Measurements from ENCODE around the gene PKNOX2.

The PKNOX2 gene

GRCh38 chr11:125381499-125382044 is 217.0 kb downstream of the PKNOX2 start:
- DNase-seq (ENCODE audit: low spot score) = no peak

- DNase-seq (ENCODE audit: low spot score) = no peak
These were observed 217.8 kb downstream of the PKNOX2 start for GRCh38 chr11:125382314-125382791.

GRCh38 chr11:125382822-125383221 is 218.3 kb downstream of the PKNOX2 start:
- no peak for DNase-seq (ENCODE audit: low spot score)

GRCh38 chr11:125384825-125385224 is 220.3 kb downstream of the PKNOX2 start:
- DNase-seq (ENCODE audit: low spot score) = no peak

DNA sequence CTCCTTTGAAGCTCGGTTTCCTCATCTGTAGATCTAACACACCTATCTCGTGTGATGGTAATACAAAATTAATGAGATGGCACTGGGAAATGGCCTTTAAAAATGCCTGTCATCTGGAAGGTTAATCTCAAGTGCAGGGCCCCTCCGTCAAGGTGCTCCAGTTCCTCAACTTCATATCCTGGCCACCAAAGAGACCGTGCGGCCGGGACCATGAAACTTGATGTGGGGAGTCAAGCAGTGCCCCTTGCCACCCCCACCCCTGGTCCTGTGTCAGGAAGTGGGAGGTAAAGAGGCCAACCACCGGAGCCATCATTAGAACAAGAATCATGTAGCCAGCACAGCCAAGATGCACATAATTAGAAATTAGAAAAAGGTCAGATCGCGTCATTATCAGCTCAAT is 223.3 kb downstream of the PKNOX2 start:
- DNase-seq (ENCODE audit: low spot score) = no peak

DNA sequence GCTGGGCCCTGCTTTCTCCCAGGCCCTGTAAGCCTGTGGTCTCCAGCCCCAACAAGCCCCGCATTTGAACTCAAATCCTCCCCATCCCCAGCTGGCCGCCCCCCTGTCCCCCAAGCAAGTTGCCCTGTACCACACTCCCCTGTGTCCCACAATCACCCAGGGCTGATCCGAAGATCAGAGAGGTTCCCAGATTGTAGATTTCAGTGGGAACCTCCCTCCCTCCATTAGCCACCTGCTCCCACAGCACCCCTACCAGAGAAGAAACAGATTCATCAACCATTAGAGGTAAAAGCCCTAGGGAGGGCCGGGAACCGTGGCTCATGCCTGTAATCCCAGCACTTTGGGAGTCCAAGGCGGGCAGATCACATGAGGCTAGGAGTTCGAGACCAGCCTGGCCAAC is 224.1 kb downstream of the PKNOX2 start:
- no peak for DNase-seq (ENCODE audit: low spot score)

DNA sequence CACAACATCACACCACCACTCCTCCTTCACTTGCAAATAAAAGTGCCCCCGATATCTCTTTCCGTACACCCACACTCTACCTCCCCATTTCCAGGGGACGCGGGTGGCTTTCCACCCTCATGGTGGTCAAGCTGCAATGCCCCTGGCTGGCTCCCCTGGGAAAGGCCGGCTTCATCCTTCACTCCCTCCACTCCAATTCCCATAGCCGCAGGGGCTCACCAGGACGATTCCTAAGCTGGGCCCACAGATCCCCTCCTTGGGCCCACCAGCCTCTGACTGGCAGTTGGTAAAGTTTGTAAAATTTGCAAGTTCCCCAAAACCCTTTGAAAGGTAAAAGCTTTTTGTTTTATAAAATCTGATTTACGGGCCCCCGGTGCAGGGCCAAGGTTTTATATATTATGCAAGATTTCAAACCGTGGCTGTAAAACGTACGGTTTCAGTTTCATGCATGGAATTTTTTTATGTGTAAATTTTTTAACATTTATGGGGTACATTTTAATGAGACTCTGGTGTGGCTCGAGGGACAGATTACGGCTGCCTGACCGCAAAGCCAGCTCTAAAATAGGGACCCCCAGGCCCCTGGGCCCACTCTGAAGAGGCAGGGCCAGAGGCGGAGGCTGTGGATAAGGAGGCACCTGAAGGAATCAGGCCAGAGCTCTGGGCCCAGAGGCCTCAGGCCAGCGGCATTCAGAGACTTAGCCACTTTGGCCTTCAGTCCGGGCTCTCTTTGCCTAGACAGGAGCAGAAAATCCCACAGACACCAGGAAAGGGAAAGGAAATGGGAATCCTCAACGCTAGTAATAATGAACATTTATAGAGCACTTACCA is 225.0 kb downstream of the PKNOX2 start:
- no peak for DNase-seq (ENCODE audit: low spot score)

GRCh38 chr11:125390946-125391345 is 226.4 kb downstream of the PKNOX2 start:
- DNase-seq (ENCODE audit: low spot score) = no peak

- no peak for DNase-seq (ENCODE audit: low spot score)
These were observed 228.8 kb downstream of the PKNOX2 start for GRCh38 chr11:125393331-125393730.

- DNase-seq (ENCODE audit: low spot score) = no peak
These were observed 229.7 kb downstream of the PKNOX2 start for GRCh38 chr11:125394296-125394695.

- DNase-seq (ENCODE audit: low spot score) = no peak
These were observed 232.9 kb downstream of the PKNOX2 start for GRCh38 chr11:125397421-125397820.

- DNase-seq (ENCODE audit: low spot score) = no peak
These were observed 233.9 kb downstream of the PKNOX2 start for GRCh38 chr11:125398475-125398874.

DNA sequence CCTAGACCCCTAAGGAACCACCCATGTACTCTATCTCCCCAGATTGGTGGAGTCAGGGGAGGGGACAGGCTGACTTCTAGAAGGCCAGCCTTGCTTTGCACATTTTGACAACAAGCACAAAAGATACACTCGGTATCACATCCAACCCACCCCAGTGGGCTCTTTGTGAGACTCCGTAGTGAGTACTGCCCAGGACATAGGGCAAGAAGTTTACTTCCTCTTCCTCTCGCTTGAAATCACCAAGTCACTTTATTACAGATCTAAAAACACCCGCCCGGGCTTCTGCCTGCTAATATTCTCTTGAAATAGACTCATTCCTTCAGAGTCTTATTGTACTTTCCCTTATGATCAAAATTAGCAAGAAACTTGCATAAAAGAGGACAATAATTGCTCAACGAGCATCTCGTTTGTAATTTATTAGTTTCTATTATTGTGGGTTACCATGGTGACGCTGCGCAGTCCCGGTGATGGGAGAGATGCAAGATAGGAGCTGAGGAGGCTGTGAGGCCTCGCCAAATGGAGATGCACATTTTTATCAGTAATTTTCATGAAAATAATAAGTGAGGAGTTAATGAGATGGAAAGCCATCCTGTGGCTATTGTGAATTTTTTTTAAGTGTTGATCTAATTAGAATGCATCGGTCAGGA is 234.6 kb downstream of the PKNOX2 start:
- DNase-seq (ENCODE audit: low spot score) = no peak

DNA sequence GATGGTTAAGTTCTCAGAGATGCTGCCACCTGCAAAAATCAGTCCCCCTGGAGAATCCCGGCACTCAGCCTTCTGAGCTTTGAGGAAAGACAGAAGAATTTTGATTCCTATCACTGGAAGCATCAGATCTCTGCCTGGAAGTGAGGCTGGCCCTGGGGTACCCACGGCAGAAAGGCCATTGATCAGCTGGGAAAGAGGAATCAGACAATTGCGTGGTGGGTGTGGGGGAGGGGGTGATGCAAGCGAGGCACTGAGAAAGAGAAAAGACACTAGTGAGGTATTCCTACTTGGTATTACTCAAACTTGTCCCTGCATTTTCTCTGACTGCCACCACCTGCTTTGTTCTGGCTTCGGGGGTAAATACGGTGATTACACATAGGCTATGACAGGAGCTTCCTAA is 235.4 kb downstream of the PKNOX2 start:
- no peak for DNase-seq (ENCODE audit: low spot score)

DNA sequence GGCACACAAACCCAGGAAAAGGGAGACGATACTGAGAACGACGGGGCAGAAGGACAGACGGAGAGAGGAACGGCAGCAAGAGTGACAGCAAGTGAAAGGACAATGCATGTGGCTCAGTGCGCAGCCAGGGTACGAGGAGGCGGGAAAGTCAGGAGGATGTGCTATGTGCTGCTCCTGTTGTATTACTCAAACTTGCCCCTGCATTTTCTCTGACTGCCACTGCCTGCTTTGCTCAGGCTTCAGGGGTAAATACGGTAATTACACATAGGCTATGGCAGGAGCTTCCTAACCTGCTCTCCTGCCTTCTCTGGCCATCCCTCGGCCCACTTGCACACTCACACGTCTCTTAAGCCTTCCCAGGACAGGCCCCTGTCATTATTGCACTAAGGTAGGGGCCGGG is 236.7 kb downstream of the PKNOX2 start:
- no peak for DNase-seq (ENCODE audit: low spot score)

DNA sequence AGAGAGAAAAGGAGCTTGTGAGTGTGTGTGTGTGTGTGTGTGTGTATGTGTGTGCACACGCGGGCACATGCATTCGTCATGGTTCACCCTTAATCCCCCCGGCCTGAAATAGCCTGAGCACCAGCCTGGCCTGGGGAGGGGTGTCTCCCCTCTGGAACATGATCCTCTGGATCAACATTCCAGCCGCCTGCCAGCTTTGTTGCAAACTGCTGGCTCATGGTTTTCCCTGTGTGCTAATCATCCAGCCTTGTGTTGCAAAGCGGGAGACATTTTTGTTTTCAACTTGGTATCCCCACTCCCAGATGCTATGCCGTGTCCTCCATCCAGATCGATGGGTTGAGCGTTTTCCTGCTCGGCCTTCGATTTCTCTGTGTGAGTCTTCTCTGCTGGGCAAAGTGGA is 237.2 kb downstream of the PKNOX2 start:
- DNase-seq (ENCODE audit: low spot score) = no peak

- no peak for DNase-seq (ENCODE audit: low spot score)
These were observed 237.9 kb downstream of the PKNOX2 start for GRCh38 chr11:125402435-125402834.

GRCh38 chr11:125404157-125404810 is 239.7 kb downstream of the PKNOX2 start:
- DNase-seq (ENCODE audit: low spot score) = no peak

- DNase-seq (ENCODE audit: low spot score) = peak; percentile 36
These were observed 240.6 kb downstream of the PKNOX2 start for GRCh38 chr11:125404811-125405790.

DNA sequence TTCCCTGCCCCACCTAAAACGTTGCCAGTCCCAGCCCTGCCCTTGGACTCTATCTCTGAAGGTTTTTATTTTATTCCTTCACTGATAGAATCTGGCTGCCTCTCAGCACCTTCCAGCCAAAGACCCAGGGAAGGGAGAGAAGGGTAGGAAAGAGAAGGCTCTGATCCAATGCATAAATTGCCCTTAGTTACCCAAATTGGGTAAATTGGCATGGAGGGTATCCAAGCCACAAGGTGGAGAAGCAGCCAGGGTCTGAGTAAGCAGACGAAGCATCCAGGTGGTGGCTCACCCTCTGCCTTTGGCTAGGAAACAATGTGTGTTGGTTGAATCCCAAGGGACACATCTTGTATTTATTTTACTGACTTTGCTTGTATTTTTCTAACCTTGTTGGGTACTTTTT is 242.5 kb downstream of the PKNOX2 start:
- no peak for DNase-seq (ENCODE audit: low spot score)

DNA sequence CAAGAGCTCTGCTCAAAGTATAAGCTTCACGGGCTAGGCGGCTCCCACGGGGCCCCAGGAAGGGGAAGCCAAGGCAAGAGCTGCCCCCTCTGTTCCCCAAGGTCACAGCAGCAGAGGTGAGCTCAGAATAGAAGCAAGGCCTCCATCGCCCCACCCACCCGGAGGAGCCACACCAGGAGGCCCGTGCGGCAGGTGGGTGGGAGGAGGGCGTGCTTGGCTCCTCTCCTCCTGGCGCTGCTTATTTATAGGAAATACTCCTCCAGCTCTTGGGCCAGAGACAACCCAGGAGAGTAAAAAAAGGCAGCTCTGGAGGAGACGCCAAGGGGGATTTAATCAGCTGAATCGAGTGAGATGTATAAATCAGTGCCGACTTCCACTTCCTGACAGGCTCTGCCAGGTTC is 243.8 kb downstream of the PKNOX2 start:
- DNase-seq (ENCODE audit: low spot score) = no peak

Measured in hematopoietic multipotent progenitor cell treated with erythropoietin and hydrocortisone succinate and interleukin-3 and kit ligand, for 15 days (in vitro differentiated cells).